Heart left ventricle (tissue), 13 donors: Measurements from ENCODE around the gene TBRG1.

Experiments
- CTCF ChIP-seq, 12 donors: fragments of 200-600 bp; sonication (generic) in 4 of 12; IDR thresholded peaks; one replicate each; pipeline versions ENCODE4 v1.5.0 to v1.8.0; 2018 to 2022; ENCODE audit warnings: antibody characterized with exemption in 12 of 12, mild to moderate bottlenecking in 5 of 12
- POLR2A ChIP-seq, 2 donors: fragments of 450-650 bp; IDR thresholded peaks; one replicate each; pipeline ENCODE4 v1.6.1; 2017; ENCODE audit warnings: antibody characterized with exemption in 2 of 2, mild to moderate bottlenecking in 2 of 2, moderate library complexity in 2 of 2
- donor health status: ischemic (EF 13 %, LVEDD 7.1; RV severe dilation, severe dysfunction).
- donor health status: DM: no; HTN: yes; CAD: no.
- donor health status: DM: no; HTN: no; CAD: no.
- donor health status: ischemic (EF 25% LVEDD 6.9; RV normal size, moderate dysfunction).
- donor health status: ischemic (EF 25% LVEDD 5.7; RV mildly dilated, moderate dysfunction).
- donor health status: ischemic (EF 35%, LVEDD 5.7; RV mildly dilated, moderate dysfunction).
- donor health status: nonischemic (EF 11% LVEDD 7.7; RV severe dilation, severe dysfunction).
- donor health status: DM: yes; HTN: yes; CAD: no.
- donor health status: PGD.
- donor health status: ischemic (EF 29% LVEDD 5.4; RV normal size, mild dysfunction).
- donor health status: nonischemic (EF 23%, LVEDD 6.1; RV moderate dilation, normal function).

- TF ChIP-seq CTCF (IDR thresholded peaks at IDR 0.05) (peak; percentile 47 to 75 (median 62)), POLR2A (IDR thresholded peaks at IDR 0.05) (no peak)
Observed at GRCh38 chr11:124586238-124586860, 36.3 kb upstream of the TBRG1 start.
